HL-60 (cell line): ENCODE data around the gene CHID1.

Source experiments
- DNase-seq, 2 experiments: peaks; one replicate each; pipeline ENCODE4 v3.0.0-alpha.2; 2010 to 2020; ENCODE audit warnings: low read depth in 1 of 2, low spot score in 1 of 2
- H3K27ac ChIP-seq: fragments of 250-450 bp; sonication (Bioruptor Pico); replicated peaks from 2 replicates; pipeline ENCODE4 v1.5.1; 2020; ENCODE audit warnings: mild to moderate bottlenecking, moderate library complexity
- H3K27me3 ChIP-seq: fragments of 250-450 bp; sonication (Bioruptor Pico); 2 replicates; pipeline ENCODE4 v1.5.1; 2021; ENCODE audit warnings: mild to moderate bottlenecking, moderate library complexity; ENCODE audit not compliant: insufficient read depth, poor library complexity, severe bottlenecking
- H3K4me3 ChIP-seq: replicated peaks from 2 replicates; pipeline ENCODE4 v1.5.1; 2011; ENCODE audit warnings: mild to moderate bottlenecking, control low read depth, low read length; ENCODE audit not compliant: insufficient read depth
- CTCF ChIP-seq: IDR thresholded peaks from one replicate; pipeline ENCODE4 v1.5.1; 2011; ENCODE audit warnings: low read length, control low read depth, inconsistent platforms; ENCODE audit not compliant: insufficient read depth
- GABPA ChIP-seq: IDR thresholded peaks from 2 replicates; pipeline ENCODE4 v1.6.1; 2012; ENCODE audit warnings: low read depth
- POLR2AphosphoS5 ChIP-seq: IDR thresholded peaks from 2 replicates; pipeline ENCODE4 v1.6.1; 2012; ENCODE audit warnings: low read depth
- REST ChIP-seq: IDR thresholded peaks from 2 replicates; pipeline ENCODE4 v1.6.1; 2012; ENCODE audit warnings: low read depth; ENCODE audit not compliant: insufficient replicate concordance
- SPI1 ChIP-seq: IDR thresholded peaks from 2 replicates; pipeline ENCODE4 v1.6.1; 2012; ENCODE audit warnings: low read depth, mild to moderate bottlenecking, borderline replicate concordance

The CHID1 gene

GRCh38 chr11:869399-870126, 41.0 kb downstream of the CHID1 start:
- no peak overlapping the region for H3K4me3 ChIP-seq
- TF ChIP-seq SPI1 (no peak), GABPA (no peak), POLR2AphosphoS5 (0 out of 2 replicates have a peak, but pooled peaks have one; percentile 14), CTCF (no peak), REST (no peak)
- no peaks in the 10 kb centered on the region for H3K27me3 ChIP-seq
- no peak for DNase-seq
- no peak overlapping the region for H3K27ac ChIP-seq

- DNase-seq = no peak
- H3K27ac ChIP-seq = no peak overlapping the region
- TF ChIP-seq CTCF (no peak), POLR2AphosphoS5 (peak; percentile 49)
- no peaks in the 10 kb centered on the region for H3K27me3 ChIP-seq
- no peak overlapping the region for H3K4me3 ChIP-seq
Measured at GRCh38 chr11:868802-869201, 41.8 kb downstream of the CHID1 start.

DNA sequence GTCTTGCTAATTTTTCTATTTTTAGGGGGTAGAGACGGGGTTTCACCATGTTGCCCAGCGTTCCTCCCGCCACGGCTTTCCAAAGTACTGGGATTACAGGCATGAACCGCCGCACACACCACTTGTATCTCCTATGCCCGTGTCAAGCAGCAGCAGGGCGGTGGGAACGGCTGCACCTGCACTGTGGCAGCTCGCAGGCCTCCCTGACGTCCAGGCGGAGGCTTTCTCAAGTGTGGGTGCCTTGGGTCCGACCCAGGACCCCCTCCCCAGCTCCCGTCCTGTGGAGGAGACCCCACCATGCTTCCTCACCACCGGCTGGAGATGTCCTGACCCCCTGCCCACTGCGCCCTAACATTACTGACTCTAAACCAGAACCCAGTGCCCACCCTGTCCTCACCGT, 42.2 kb downstream of the CHID1 start:
- TF ChIP-seq SPI1 = no peak
- TF ChIP-seq GABPA = no peak
- no peak for TF ChIP-seq CTCF
- no peak for TF ChIP-seq POLR2AphosphoS5
- TF ChIP-seq REST = no peak

More for the DNA sequence above, 42.2 kb downstream of the CHID1 start:
- Histone ChIP-seq H3K27me3 (no peaks in the 10 kb centered on the region), H3K27ac (no peak overlapping the region), H3K4me3 (no peak overlapping the region)
- DNase-seq = no peak
